SU-DHL-6 (cell line): ENCODE measurements around the gene EBPL.

ENCODE experiments used
- H2AFZ ChIP-seq: fragments of 200-600 bp; sonication (generic); 2 replicates; pipeline ENCODE4 v1.6.1; 2014; ENCODE audit warnings: low read depth, mild to moderate bottlenecking, moderate library complexity, mixed read lengths, antibody characterized with exemption, low read length; ENCODE audit not compliant: severe bottlenecking
- H3F3A ChIP-seq: fragments of 200-600 bp; shearing (Covaris generic); 2 replicates; pipeline ENCODE4 v1.6.0; 2016; ENCODE audit warnings: antibody characterized with exemption, mild to moderate bottlenecking; ENCODE audit not compliant: insufficient read depth
- H3K27ac ChIP-seq: fragments of 200-600 bp; sonication (generic); 2 replicates; pipeline ENCODE4 v1.5.1; 2016; ENCODE audit warnings: low read depth, mild to moderate bottlenecking, low read length, moderate library complexity, mixed read lengths
- H3K27me3 ChIP-seq: fragments of 200-600 bp; sonication (generic), shearing (Covaris generic); 2 replicates; pipeline ENCODE4 v1.6.0; 2014; ENCODE audit warnings: mild to moderate bottlenecking, low read length
- H3K36me3 ChIP-seq: fragments of 200-600 bp; sonication (generic); 2 replicates; pipeline ENCODE4 v1.6.1; 2014; ENCODE audit warnings: mild to moderate bottlenecking, low read length, mixed read lengths
- H3K4me2 ChIP-seq: fragments of 300-600, 200-600 bp; shearing (Covaris generic), sonication (generic); 2 replicates; pipeline ENCODE4 v1.6.0; 2014; ENCODE audit warnings: low read length, low read depth, mild to moderate bottlenecking; ENCODE audit not compliant: poor library complexity, severe bottlenecking
- H3K4me3 ChIP-seq: fragments of 200-600 bp; sonication (generic); 2 replicates; pipeline ENCODE4 v1.5.1; 2014; ENCODE audit warnings: antibody characterized with exemption, low read length, mild to moderate bottlenecking, mixed read lengths; ENCODE audit not compliant: insufficient read depth, poor library complexity, severe bottlenecking
- H3K79me2 ChIP-seq: fragments of 200-600 bp; sonication (generic); 2 replicates; pipeline ENCODE4 v1.6.1; 2014; ENCODE audit warnings: mild to moderate bottlenecking, low read length, moderate library complexity; ENCODE audit not compliant: insufficient read depth
- H3K9ac ChIP-seq: fragments of 200-600 bp; sonication (generic); 2 replicates; pipeline ENCODE4 v1.7.0; 2014; ENCODE audit warnings: mild to moderate bottlenecking, low read length
- H3K9me2 ChIP-seq: fragments of 200-600 bp; sonication (generic); replicated peaks from 2 replicates; pipeline ENCODE4 v1.6.1; 2014; ENCODE audit warnings: low read length; ENCODE audit not compliant: insufficient read depth
- H3K9me3 ChIP-seq: fragments of 200-600 bp; sonication (generic); 2 replicates; pipeline ENCODE4 v1.6.1; 2014; ENCODE audit warnings: low read length, mixed read lengths; ENCODE audit not compliant: insufficient read depth
- H4K20me1 ChIP-seq: fragments of 200-600 bp; sonication (generic); 2 replicates; pipeline ENCODE4 v1.6.1; 2014; ENCODE audit warnings: low read depth, mild to moderate bottlenecking, antibody characterized with exemption, low read length, moderate library complexity, mixed read lengths
- CTCF ChIP-seq: fragments of 200-600 bp; sonication (generic); IDR thresholded peaks from one replicate; pipeline ENCODE4 v1.5.1; 2017; ENCODE audit warnings: antibody characterized with exemption, mild to moderate bottlenecking, low read length, moderate library complexity; ENCODE audit not compliant: insufficient read depth, poor library complexity, severe bottlenecking
- EZH2phosphoT487 ChIP-seq: fragments of 200-600 bp; sonication (generic), shearing (Covaris generic); conservative IDR thresholded peaks from 2 replicates; pipeline ENCODE4 v1.6.1; 2018; ENCODE audit warnings: mild to moderate bottlenecking, antibody characterized with exemption, low read length, moderate library complexity, mixed read lengths

EBPL gene

GRCh38 chr13:49697468-49697867, 6.2 kb upstream of the EBPL start:
- no peak for TF ChIP-seq CTCF
- TF ChIP-seq EZH2phosphoT487: no peak
- peaks cover 21% of the 10 kb centered on the region; the same call in 1 of the 2 replicates for H3K36me3 ChIP-seq
- no peak overlapping the region for H2AFZ ChIP-seq
- H3K27me3 ChIP-seq: no peaks in the 10 kb centered on the region
- no peak overlapping the region for H3K4me2 ChIP-seq
- no peak overlapping the region for H3K27ac ChIP-seq
- H3K79me2 ChIP-seq: no peaks in the 10 kb centered on the region
- peaks cover 13% of the 10 kb centered on the region; the same call in 1 of the 2 replicates for H3F3A ChIP-seq
- no peak overlapping the region for H3K4me3 ChIP-seq
- no peaks in the 10 kb centered on the region for H3K9me3 ChIP-seq
- no peaks in the 10 kb centered on the region for H4K20me1 ChIP-seq
- H3K9ac ChIP-seq: no peak overlapping the region
- no peaks in the 10 kb centered on the region for H3K9me2 ChIP-seq

- Histone ChIP-seq H4K20me1 (no peaks in the 10 kb centered on the region), H3K4me2 (no peak overlapping the region), H3K79me2 (peaks cover 8% of the 10 kb centered on the region; the same call in 1 of the 2 replicates), H3F3A (peaks cover 13% of the 10 kb centered on the region; the same call in 1 of the 2 replicates), H2AFZ (no peak overlapping the region), H3K9ac (no peak overlapping the region), H3K4me3 (no peak overlapping the region), H3K36me3 (0 out of 2 replicates have a peak, but pooled peaks cover 3% of the 10 kb centered on the region), H3K9me2 (no peaks in the 10 kb centered on the region), H3K27ac (no peak overlapping the region), H3K9me3 (no peaks in the 10 kb centered on the region), H3K27me3 (no peaks in the 10 kb centered on the region)
- TF ChIP-seq EZH2phosphoT487 (no peak), CTCF (no peak)
Observed at GRCh38 chr13:49694446-49694845, 3.2 kb upstream of the EBPL start.

GRCh38 chr13:49693877-49694276, 2.6 kb upstream of the EBPL start:
- peaks cover 9% of the 10 kb centered on the region; the same call in 1 of the 2 replicates for H3K79me2 ChIP-seq
- no peak for TF ChIP-seq CTCF
- no peak for TF ChIP-seq EZH2phosphoT487
- no peak overlapping the region for H3K4me3 ChIP-seq
- no peak overlapping the region for H3K4me2 ChIP-seq
- no peaks in the 10 kb centered on the region for H3K9me2 ChIP-seq
- H3F3A ChIP-seq: peaks cover 13% of the 10 kb centered on the region; the same call in 1 of the 2 replicates
- H2AFZ ChIP-seq: no peak overlapping the region
- no peaks in the 10 kb centered on the region for H3K27me3 ChIP-seq
- no peak overlapping the region for H3K9ac ChIP-seq
- H3K9me3 ChIP-seq: no peaks in the 10 kb centered on the region
- H4K20me1 ChIP-seq: no peaks in the 10 kb centered on the region
- H3K27ac ChIP-seq: no peak overlapping the region
- H3K36me3 ChIP-seq: 0 out of 2 replicates have a peak, but pooled peaks cover under 1% of the 10 kb centered on the region
